Measurements from ENCODE around the gene CPE. TPM values are rescaled to one million over a fixed set of nuclear protein-coding genes. Genes with fewer than 3 reads are reported as not detected.

Gene CPE
- polyA plus RNA-seq, 10 donors: 68.2 to 140 (median 102) TPM

DNA sequence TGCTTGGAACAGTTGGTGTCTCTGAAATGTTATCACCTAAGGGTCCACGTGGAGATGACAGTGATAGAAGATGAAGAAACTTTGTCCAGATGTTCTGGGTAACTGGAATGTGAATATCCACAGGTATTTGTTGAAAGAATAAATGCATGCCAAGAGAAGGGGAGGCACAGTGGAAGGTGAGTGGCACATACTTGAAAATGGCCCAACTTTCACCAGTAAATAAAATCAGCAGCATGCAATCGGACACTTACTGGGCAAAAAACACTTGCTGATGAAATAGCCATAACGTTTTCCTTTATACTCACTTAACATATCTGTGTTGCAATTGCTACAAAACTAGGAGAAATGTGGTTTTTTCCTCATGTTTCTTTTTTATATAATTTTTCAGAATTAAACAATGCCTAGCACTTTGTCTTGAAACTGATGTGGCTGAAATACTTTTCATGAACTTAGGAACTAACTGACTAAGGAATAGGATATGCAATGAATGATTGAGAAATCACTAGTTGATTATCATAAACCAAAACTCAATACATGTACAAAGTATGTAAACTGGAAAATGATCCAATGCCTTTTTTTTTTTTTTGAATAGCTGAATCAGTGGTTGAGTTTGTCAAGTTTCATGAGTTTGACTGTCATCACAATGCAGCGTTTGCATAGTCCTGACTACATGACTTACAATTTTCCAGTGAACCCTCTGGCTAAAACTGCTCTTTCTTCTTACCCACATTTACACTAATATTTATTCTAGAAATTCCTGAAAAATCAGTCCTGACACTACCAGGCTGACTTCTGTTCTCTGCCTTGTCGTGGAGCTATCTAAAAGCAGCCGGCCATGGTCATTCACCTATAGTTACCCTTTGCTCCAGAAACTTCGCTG, 127.4 kb downstream of the CPE start:
- peak in 1 of 3 donors; percentile 37 for DNase-seq

DNA sequence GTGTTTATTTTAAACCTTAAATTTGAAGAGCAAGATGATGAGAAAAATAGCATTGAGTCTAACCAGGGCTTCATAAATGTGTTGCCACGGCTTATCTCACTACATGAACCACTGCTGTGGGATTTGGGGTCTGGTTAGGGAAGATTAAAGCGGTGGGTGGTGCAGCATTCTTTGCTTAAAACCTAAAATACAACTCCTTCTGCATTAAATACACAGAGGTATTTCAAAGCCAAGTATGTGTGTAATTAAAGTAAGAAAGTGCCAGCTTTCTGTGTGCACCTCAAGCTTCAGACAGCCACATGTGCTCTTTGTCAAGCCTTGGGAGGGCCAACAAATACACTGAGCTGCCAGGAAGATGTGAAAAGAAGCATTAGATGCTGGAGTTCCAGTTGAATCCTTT, 128.0 kb downstream of the CPE start:
- DNase-seq: no peak

DNA sequence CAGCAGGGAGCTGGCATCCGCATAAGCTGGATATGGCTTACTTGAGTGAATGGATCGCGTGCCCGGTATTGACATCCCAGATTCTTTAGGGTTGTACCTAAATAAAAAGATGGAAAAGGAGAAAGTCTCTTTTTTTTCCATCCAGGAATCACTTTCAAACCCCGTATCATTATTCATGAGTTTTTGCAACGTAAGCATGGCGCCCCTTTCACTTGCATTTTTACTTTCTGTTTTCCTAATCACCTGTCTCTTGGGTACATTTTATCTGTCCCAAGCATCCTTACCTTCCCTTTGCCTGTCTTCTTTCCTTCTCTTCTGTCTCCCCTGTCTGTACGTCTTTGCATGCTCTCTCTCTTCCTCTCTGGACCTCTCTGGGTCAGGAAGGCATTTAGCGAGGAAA, 128.6 kb downstream of the CPE start:
- DNase-seq: no peak

DNA sequence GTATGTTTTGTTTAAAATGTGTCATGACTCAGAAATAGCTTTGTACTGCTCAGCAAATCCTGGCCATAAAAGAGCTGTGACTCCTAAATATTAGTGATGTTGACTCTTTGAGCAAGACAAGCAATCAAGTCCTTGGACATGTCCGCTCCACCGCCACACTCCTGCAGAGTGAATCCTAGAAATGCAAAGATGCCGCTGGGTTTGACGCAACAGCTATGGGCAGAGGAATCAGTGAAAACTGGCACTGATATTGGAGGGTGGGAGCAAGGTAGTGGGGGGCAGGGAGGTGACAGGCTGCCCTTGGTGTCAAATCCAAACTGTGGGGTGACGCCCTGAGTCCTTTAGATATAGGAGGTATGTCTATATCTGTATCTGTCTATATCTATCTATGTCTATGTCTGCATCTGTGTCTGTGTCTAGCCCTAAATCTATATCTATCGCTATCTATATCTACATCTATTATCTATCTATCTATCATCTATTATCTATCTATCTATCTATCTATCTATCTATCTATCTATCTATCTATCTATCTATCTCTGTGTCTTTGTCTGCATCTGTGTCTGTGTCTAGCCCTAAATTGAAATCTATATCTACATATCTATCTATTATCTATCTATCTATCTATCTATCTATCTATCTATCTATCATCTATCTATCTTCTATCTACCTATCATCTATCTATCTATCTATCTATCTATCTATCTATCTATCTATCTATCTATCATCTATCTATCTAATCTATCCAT, 129.7 kb downstream of the CPE start:
- DNase-seq: no peak

DNA sequence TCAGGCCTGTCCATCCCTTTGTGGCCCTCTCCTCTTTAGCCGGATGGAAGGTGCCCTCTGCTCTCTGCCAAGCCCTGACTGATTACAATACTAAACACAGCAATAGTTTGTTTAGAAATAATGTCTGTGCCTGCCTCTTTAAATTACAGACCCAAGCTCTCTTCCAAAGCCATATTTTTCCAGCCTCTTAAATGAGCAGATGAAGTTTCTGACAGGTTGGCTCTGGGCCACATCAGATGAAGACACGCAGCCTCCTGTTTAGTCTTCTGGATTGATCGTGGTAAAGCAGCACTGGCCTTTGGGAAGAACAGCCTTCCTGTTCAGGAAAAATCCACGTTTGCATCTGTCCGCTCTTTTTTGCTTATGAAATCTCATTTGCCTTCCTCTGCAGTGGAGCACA, 133.6 kb downstream of the CPE start:
- DNase-seq: no peak

DNA sequence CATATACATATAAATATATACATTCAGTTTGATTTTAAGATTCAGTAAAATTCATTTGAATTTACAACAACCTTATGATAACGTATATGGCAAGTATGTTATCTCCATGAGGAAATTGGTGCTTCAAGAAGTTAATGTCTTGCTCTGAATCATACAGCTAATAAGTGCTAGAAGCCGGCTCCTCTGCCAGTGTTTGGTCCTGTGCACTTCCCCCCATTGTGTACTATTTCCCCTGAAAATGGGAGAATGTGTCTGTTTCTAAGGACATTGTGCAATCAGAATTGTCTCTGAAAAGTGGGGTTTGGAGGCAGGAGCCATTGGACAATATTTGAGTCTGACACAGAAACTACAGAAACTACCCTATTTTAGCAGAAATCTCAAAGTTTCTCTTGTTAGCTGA, 135.9 kb downstream of the CPE start:
- no peak for DNase-seq

DNA sequence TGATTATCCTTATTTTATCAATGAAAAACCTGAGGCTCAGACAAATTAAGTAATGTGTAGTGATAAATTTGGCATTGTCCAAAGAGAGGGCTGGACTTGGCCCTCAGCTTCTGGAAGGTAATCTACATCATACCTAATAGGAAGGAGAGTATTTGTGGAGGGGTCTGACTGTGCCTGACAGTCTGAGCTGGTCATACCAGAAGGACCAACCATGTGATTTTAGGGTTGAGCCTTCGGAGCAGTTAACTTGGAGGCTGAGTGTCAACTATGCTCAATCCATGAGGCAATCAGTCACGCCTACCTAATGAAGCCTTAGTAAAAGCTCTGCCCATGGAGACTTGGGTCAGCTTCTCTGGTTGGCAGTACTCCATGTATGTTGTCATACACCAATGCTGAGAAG, 136.4 kb downstream of the CPE start:
- no peak for DNase-seq

DNA sequence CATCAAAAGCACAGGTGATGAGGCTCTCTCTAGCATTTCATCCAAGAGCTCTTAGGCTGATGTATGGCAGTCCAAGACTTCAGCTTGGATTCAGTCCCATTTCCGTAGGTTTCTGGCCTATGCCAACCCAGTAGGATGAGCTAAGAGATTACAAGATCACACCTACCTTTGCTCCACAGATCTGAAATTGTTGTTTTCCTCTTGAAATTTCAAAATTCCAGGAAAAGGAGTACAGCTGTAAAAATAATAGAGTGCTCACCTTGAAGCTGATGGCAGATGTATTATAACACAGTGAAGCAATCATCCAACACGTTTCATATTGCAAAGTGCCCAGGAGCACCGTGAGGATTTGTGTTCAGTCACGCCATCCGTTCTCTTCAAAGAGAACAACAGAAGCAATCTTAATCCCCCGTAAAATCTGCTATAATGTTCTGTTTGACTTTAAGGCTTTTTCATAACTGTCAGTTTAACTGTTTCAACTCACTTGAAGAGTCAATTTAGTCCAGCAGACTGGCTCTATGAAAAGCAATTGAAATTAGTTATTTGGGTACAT, 137.5 kb downstream of the CPE start:
- no peak for DNase-seq

DNA sequence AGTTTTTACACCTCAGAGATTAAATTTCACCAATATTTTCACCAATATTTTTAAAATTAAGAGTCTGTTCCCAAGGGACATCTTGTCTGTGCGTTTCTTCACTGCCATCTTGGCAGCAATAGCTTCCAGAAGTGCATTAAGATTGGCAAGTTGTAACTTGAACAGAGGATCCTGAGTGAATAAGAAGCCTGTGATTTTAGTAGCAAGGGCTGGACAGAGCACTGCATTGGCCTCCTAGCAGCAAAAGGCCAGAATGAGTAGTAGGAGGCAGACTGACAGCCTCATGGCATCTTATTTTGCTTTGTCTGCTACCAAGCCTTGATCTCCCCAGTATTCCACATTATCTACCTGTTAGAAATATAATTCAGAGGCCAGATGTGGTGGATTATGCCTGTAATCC, 138.4 kb downstream of the CPE start:
- DNase-seq: no peak

DNA sequence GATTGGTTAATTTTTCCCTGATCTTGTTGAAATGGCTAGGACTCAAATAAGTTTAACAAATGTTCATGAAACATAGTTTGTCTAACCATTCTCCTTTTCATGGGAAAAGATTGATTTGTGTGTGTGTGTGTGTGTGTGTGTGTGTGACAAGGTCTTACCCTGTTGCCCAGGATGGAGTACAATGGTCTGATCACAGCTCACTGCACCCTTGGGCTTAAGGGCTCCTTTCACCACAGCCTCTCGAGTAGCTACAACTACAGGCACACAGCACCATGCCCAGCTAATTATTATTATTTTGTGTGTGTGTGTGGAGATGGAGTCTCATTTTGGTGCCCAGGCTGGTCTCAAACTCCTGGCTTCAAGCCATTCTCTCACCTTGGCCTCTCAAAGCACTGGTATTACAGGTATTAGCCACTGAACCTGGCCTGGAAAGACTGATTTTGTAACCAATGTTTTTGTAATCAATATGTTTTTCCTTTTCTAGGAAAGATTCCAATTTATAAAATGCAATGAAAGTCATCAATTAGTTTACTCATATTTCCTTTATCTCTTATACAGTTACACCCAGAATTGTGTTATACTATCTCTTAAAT, 139.3 kb downstream of the CPE start:
- DNase-seq: no peak

DNA sequence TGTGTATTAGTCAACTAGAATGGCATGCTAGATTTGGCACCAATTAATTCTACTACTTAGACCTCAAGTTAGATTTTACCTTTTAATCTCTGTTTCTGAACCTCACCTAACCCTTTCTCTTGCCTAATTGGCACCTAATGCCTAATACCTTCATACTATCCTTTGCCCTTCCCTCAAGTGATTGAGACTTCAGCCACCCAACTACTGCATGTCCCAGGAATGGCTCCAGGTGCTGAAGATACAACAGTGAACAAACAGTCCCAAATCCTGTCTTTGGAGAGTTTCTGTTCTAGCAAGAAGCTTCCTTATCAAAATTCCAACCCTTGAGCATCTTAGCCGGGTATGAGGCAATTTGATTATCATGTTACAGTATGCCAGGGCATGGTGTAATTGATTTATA, 139.9 kb downstream of the CPE start:
- DNase-seq: no peak

DNA sequence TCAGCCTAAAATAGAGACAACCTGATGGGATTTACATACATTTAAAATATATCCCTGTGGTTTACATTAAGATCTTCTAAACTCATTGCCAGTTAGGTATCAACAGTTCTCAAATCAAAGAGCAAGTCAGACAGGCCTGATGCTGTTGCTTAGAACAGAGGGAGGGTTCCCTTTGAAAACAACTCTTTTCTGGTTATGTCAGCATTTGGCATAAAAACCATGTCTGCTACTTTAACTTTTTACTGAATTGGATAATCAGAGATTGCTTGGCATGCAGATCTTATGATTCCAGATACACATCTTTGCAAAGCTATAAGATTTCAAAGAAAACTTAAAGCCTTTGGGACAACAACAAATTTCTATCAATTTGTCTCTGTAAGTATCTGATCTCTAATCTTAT, 140.8 kb downstream of the CPE start:
- DNase-seq: peak in 1 of 3 donors; percentile 58

DNA sequence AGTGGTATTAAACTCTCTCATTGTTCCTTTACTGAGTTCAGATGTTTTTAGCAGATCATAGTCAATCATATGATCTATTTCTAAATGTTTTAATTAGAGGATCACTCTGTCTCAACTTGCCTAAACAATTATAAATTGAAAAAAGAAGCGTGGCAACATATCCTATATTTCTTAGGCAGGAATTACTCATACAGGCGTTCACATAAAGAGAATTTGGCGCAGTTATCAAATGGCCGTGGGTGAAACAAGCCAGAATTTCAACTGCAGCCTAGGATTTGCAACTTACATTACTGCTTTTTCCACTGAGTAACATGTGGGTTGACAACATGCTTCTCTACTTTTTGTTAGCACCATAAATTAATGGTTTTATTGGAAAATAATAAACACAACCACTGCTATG, 141.3 kb downstream of the CPE start:
- DNase-seq: peak in 2 of 3 donors; percentile 42 to 56

DNA sequence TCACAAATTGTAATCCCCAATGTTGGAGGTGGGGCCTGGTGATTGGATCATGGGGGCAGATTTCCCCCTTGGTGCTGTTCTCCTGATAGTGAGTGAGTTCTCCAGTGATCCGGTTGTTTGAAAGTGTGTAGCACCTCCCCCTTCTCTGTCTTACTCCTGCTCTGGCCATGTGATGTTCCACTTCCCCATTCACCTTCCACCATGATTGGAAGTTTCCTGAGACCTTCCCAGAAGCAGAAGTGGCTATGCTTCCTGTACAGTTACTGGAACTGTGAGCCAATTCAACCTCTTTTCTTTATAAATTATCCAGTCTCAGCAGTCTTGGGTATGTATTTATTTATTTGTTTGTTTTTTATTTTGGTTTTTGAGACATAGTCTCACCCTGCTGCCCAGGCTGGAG, 143.2 kb downstream of the CPE start:
- DNase-seq: no peak

DNA sequence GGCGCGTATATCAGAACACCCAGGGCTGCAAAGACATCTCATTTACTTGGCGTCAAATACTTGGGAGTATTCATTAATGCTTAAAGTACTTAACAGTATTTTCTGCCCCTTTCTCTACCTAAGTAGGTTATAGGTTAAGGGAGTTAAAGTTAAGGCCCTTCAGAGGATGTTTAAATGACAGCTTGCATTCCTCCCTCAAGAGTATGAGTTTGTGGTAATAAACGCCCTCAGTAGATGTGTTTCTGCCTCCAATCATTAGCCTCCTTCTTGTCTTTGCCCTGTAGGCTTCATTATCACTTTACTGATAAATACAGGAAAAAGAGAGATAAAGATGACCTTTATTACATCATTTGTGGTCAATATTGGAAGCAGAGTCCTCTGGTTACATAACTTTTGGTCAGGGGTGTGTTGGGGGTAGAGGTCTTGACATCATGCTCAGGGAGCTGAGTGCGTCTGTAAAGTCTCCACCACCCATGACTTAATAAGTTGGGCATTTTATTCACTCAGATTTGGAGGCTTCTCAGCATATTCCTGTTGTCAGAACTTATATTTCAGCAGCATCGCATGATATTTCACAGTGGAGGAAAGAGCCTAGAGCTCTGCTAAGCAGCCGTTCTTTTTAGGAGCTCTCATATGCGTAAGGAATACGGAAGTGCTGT, 145.9 kb downstream of the CPE start:
- no peak for DNase-seq

DNA sequence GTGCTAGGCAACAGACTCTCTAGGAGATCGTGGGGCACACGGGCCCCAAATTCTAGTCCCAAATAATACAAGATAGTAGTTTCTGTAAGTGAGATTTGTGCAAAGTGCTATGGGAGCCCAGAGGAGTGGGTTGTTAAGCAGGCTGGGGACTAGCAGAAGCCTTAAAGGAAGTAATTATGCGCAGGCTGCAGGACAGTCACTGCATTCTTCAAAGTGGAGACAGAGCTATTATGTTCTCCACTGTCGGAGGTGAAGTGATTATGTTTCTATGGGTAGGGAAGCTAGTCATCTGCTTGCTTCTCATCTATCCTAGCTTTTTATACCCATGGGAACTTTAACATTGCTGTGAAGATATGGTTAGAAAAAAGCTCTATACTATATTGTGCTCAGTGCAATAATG, 154.2 kb downstream of the CPE start:
- DNase-seq: no peak

DNA sequence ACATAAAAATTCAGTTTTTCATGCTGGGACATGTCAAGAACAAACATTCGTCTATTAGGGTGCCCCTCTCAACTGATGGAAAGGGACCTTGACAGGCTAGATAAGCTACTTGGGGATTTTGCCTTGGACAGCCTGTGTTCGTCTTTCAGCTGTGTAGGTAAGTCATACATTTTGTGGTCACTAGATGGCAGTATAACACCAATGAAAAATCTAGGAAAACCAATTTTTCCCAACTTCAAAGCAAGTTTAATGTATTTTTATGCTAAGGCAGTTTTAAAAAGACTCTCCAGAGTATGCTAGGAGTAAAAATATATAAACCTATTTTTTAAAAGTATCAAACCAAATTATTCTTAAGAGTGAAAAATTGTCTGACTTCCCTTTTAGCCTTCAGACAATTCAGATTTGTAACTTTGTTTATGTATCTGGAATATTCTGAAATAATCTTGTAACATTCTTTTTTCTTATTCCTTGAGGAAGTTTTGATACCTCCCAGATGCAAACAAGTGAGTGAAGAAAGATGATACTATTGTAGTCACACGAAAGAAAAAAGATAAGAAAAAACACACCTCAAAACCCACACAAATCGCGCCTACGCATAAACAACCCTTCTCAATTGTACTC, 158.3 kb downstream of the CPE start:
- DNase-seq: peak; percentile 59 to 84 (median 77)

DNA sequence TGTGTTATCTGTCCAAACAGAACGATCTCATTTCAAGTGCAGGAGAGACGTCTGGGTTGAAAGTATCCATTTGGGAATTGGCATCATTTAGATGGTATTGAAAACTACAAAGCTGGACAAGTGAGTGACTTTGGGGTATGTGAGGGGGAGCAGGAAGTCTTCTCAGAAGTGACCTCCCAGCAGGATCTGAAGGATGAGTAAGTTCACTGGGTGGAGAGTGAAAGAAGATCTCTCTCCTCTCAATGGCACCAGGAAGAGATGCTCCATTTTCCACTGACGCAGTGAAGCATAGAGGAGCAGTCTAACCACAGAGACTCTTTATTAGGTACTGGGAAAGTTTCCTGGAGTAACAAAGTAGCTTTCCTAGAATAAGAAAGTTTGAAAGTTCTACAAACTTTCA, 161.0 kb downstream of the CPE start:
- no peak for DNase-seq

DNA sequence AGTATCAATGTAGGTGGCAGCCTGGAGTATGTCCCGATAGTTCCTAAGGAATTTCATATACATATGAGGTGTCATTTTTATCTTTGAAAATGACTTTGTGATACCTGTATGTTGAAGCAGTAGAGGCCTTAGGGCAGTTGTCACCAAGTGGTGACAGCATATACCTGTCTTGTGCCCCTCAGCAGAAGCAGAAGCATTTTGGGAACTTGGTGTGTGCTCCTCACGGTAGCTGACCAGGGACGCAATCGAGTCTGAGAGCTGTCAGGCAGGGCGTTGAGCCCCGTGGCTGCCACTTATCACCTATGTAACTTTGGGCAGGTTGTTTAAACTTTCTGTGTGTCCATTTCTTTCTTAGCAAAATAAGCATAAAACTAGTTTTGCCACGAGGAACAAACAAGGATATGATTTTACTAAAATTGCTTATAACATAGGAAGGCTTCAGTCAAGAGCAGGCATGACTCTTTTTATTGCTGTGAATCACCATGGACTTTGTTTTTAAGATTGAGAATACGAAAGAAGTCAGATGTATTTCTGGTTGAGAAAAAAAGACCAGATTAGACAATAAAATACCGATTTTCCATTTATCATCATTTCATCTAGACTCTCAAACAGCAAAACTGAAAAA, 161.5 kb downstream of the CPE start:
- DNase-seq: no peak

DNA sequence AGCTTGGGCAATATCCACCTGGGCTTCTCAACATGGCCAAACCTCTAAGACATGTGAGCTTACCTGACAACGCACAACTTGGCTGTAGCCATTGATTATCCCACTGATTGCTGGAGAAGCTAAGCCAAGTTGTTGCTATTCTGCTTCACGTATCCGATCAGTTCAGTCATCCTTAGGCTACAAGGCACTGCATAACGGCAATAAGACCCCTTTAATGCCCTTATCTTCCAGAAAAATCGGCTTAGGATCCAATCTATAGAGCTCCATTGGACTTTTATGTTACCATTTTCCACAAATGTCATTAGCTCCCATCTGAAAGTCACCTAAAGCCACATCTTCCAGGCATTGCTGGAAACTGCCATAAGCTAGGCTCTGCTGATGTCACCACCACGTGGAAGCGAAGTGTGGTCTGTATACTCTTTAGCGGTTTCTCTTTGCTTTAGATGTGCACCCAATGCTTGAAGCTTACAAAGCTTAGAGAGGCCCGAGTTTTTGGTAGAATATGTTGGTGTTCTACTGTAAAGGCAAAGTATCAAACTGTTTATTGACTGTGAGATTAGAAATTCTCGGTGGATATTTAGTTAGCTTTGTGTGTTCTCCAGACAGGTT, 163.1 kb downstream of the CPE start:
- DNase-seq: peak in 1 of 3 donors; percentile 7

DNA sequence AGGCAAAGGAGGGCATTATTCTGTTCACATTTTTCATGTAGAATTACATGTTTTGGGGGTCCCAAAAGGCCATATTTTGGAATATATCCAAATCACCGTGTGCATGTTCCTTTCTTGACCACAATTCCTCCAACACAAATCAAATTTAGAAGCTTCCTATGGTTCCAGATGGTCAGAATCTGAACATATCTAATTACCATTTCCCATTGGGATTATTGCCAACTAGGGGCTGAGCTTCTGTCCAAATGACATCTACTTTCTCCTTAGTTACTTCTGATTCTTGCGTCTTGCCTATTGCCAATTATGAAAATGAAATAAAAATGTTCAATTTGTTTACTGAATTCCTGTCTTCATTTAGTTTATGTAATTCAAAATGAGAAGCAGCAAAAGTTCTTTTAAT, 163.7 kb downstream of the CPE start:
- DNase-seq: no peak

Measured in muscle of back (tissue), 11 donors.